Activated CD8-positive, alpha-beta memory T cell treated with anti-CD3 and anti-CD28 coated beads, Interleukin-2, amount 50 U/mL, for 24 hours (primary cell): ENCODE data around the gene UCK2.

ENCODE experiments used
- DNase-seq: peaks from one replicate; pipeline ENCODE4 v3.0.0-alpha.2; 2020; ENCODE audit errors: extremely low read depth

UCK2 gene

GRCh38 chr1:165879946-165880345 is 52.5 kb downstream of the UCK2 start:
- DNase-seq: no peak

DNA sequence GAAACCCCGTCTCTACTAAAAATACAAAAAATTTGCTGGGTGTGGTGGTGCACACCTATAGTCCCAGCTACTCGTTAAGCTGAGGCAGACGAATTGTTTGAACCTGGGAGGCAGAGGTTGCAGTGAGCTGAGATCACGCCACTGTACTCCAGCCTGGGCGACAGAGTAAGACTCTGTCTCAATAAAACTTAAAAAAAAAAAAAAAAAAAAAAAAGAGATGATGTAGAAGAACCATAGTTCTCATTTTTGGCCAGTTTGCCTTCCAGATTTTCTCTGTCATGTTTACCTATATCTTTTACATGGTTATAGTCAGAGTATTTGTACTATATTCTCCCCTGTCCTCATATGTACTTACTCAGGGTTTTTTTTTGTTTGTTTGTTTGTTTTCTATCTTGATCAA is 53.6 kb downstream of the UCK2 start:
- no peak for DNase-seq

DNA sequence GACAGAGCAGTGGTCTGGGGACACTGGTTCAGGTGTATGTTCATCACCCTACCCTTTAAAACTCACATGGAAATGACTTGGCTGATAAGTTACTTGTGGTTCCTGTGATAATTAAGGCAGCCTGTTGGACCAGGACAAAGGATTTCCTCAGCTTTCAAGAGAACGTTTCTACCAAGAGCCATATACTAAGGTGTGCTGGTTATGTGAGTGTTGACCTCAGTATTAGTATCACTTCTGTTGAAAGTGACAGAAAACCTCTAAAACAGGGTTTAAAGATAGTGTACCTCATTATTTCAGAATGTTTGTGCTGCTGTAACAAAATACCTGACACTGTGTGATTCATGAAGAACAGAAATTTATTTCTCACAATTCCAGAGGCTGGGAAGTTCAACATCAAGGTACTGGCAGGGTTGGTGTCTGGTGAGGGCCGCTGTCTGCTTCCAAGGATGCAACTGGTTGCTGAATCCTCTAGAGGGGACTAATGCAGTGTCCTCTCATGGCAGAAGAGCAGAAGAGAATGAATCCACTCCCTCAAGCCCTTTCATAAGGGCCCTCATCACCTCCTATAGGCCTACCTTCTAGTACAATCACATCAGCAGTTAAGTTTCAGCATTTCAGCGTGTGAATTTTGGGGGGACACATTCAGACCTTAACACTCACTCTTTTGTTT is 54.9 kb downstream of the UCK2 start:
- no peak for DNase-seq

GRCh38 chr1:165883056-165883455 is 55.6 kb downstream of the UCK2 start:
- no peak for DNase-seq

- no peak for DNase-seq
These were observed 56.7 kb downstream of the UCK2 start for GRCh38 chr1:165884009-165884689.

- no peak for DNase-seq
These were observed 57.4 kb downstream of the UCK2 start for GRCh38 chr1:165884690-165885304.

DNA sequence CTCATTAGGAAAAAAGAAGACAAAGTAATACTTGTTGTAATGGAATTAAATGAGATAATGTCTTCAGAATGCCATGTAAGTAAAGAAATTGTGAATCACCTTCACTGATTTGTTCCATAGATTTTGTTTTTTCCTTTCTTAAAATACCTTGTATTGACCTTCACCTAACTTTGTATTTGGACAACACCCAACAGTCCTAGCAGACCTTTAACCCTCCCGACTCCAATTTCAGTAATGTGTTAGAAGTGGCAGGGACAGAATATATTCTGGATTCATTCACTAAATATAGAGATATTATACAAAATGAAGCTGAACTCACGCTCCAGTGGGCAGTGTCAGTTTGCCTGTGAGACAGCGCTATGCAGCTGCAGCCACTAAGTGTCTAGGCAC is 57.9 kb downstream of the UCK2 start:
- DNase-seq: no peak

DNA sequence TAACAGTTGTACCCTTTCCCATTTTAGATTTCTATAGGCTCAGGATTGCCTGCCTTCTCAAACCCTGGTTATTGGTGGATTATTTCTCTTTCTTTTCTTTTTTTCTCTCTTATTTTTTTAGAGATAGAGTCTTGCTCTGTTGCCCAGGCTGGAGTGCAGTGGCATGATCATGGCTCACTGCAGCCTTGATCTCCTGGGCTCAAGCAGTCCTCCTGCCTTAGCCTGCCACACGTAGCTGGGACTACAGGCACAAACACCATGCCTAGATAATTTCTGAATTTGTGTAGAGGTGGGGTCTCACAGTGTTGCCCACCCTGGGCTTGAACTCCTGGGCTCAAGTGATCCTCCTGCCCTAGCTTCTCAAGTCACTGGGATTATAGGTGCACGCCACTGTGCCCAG is 58.8 kb downstream of the UCK2 start:
- no peak for DNase-seq

DNA sequence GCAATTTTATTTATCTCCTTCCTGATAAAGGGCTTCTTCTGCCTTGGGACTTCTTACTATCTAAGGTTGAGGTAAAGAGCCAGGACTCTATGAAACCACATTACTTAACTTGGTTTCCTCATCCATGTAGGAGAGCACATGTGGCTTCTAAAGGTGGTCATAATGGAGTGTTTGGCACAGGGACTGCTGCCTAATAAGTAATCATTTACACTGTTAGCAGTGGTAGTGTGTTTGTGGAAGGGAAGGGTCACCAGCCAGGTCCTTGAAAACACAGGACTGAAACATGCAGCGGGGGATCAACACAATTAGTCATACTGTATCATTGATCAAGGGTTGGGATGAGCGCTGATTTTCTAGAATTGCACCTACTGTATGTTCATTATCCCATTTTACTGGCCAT is 59.6 kb downstream of the UCK2 start:
- DNase-seq: no peak

DNA sequence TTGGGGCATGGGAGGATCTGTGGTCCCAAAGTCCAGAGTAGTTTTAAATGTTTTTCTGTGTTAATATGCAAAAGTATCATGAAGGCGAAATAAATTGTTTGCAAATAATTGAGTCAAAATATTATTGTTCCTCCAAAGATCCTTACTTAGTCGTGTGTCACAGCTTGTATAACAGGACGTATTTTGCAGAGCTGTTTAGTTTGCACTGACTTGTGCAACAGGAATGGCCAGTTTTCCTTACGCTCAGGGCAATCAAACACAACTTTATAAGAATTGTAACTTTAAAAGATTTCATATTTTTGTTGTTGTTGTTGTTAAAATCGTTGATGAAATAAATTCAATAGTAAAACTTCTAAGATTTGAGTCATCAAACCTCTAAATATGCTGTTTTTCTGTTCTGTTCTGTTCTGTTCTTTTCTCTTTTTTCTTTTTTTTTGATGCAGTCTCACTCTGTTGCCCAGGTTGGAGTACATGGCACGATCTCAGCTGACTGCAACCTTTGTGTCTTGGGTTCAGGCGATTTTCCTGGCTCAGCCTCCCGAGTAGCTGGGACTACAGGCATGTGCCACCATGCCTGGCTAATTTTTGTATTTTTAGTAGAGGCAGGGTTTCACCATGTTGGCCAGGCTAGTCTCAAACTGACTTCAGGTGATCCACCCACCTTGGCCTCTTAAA is 60.6 kb downstream of the UCK2 start:
- DNase-seq: no peak

DNA sequence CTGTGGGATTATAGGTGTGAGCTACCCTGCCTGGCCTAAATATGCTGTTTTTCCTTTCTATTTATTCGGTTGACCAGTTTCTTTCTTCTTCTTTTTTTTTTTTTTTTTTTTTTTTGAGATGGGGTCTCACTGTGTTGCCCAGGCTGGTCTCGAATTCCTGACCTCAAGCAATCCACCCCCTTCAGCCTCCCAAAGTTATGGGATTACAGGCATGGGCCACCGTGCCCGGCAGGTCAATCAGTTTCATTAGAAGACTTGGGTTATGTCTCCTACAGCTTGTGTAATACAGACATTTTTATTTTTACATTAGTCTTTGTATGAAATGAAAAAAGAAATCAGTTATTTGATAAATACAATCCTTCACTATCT is 61.1 kb downstream of the UCK2 start:
- no peak for DNase-seq

- no peak for DNase-seq
These were observed 63.3 kb downstream of the UCK2 start for GRCh38 chr1:165890684-165891083.

GRCh38 chr1:165891111-165891860 is 63.9 kb downstream of the UCK2 start:
- DNase-seq: no peak

- no peak for DNase-seq
These were observed 65.5 kb downstream of the UCK2 start for GRCh38 chr1:165892935-165893334.

DNA sequence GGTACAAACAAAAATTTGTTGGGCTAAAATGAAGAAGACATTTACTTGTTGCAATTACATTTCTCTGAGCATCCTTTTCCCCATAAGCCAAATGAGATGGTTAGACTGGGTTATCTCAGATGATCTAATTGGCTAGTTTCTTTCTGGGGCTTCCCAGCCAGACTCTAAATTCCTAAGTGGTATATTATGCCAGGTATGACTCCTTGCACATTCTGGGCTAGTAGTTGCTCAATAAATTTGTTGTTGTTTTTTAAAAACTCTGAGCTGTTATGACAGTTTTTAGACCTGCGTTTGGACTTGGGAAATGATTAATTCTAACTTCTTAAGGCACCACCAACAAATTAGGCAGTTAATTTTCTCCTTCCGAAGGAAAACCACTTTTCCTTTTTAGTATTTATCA is 66.1 kb downstream of the UCK2 start:
- no peak for DNase-seq

GRCh38 chr1:165894591-165894990 is 67.2 kb downstream of the UCK2 start:
- DNase-seq: no peak

DNA sequence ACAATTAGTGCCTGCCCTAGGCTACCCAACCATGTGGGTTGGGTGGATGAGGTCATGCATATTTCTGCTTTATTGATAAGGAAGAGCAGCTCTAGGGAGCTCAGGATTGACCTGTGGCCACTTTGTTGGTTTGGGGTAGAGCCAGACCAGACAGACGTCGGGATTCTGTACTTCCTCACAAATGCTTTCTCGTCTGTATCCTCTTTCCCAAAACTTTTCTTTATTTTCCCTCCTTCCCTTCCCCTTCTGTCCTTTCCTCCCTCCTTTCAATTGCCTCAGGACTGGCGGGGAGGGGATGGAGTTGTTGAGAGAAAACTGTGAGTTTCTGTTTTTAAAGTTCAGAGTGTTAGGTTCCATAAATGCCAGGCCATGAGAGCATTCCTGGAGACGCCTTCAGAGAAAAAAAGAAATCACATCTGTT is 68.0 kb downstream of the UCK2 start:
- DNase-seq: no peak

- DNase-seq: no peak
These were observed 68.9 kb downstream of the UCK2 start for GRCh38 chr1:165896277-165896676.

- DNase-seq: no peak
These were observed 70.2 kb downstream of the UCK2 start for GRCh38 chr1:165897326-165898303.

GRCh38 chr1:165898837-165899236 is 71.4 kb downstream of the UCK2 start:
- no peak for DNase-seq

GRCh38 chr1:165899461-165899941 is 72.1 kb downstream of the UCK2 start:
- no peak for DNase-seq
